RWPE2 (cell line): Measurements from ENCODE around the gene COL8A1.

Source experiments
- ATAC-seq: fragments of 200-7000 bp; cut with Tn5 transposase; 3 replicates; pipeline ENCODE4 v1.9.1; 2021; ENCODE audit warnings: low read depth
- DNase-seq: peaks from one replicate; pipeline ENCODE4 v3.0.0-alpha.2; 2020; ENCODE audit warnings: low spot score
- H3K27ac ChIP-seq: fragments of 450-650 bp; 2 replicates; pipeline ENCODE4 v1.5.1; 2017; ENCODE audit warnings: mild to moderate bottlenecking; ENCODE audit not compliant: poor library complexity, severe bottlenecking
- H3K27me3 ChIP-seq: fragments of 250-450 bp; sonication (Bioruptor Pico); 2 replicates; pipeline ENCODE4 v1.5.1; 2021; ENCODE audit warnings: mild to moderate bottlenecking, moderate library complexity; ENCODE audit not compliant: insufficient read depth, poor library complexity, severe bottlenecking
- H3K36me3 ChIP-seq: fragments of 250-450 bp; sonication (Bioruptor Pico); 2 replicates; pipeline ENCODE4 v1.5.1; 2020; ENCODE audit warnings: low read depth, mild to moderate bottlenecking, moderate library complexity
- H3K4me1 ChIP-seq: fragments of 250-450 bp; sonication (Bioruptor Pico); 2 replicates; pipeline ENCODE4 v1.5.1; 2021; ENCODE audit warnings: mild to moderate bottlenecking, moderate library complexity; ENCODE audit not compliant: insufficient read depth, poor library complexity, severe bottlenecking
- H3K4me3 ChIP-seq: fragments of 250-450 bp; sonication (Bioruptor Pico); 2 replicates; pipeline ENCODE4 v1.5.1; 2021; ENCODE audit warnings: mild to moderate bottlenecking, moderate library complexity; ENCODE audit not compliant: severe bottlenecking
- H3K9me3 ChIP-seq: fragments of 250-450 bp; sonication (Bioruptor Pico); 2 replicates; pipeline ENCODE4 v1.5.1; 2021; ENCODE audit warnings: mild to moderate bottlenecking, moderate library complexity; ENCODE audit not compliant: severe bottlenecking
- CTCF ChIP-seq: fragments of 450-650 bp; IDR thresholded peaks from one replicate; pipeline ENCODE4 v1.5.1; 2017; ENCODE audit warnings: mild to moderate bottlenecking, moderate library complexity; ENCODE audit not compliant: poor library complexity, severe bottlenecking

COL8A1 gene

GRCh38 chr3:99699841-99700240 lies 61.4 kb downstream of the COL8A1 start:
- Histone ChIP-seq H3K27ac (peak overlapping the region; percentile 19), H3K27me3 (no peaks in the 10 kb centered on the region), H3K36me3 (peaks cover 73% of the 10 kb centered on the region), H3K9me3 (no peaks in the 10 kb centered on the region), H3K4me1 (no peaks in the 10 kb centered on the region), H3K4me3 (no peak overlapping the region)
- DNase-seq (no peak), ATAC-seq (no peak)
- TF ChIP-seq CTCF, result no peak

GRCh38 chr3:99700631-99701268 lies 62.4 kb downstream of the COL8A1 start:
- TF ChIP-seq CTCF, result no peak
- H3K4me1 ChIP-seq, result no peaks in the 10 kb centered on the region
- DNase-seq, result no peak
- peak overlapping the region; percentile 19 for H3K27ac ChIP-seq
- H3K9me3 ChIP-seq, result no peaks in the 10 kb centered on the region
- peaks cover 74% of the 10 kb centered on the region for H3K36me3 ChIP-seq
- no peaks in the 10 kb centered on the region for H3K27me3 ChIP-seq
- no peak overlapping the region for H3K4me3 ChIP-seq
- ATAC-seq, result peak; percentile 20; the same call in 1 of the 3 replicates

GRCh38 chr3:99702953-99703943 lies 64.9 kb downstream of the COL8A1 start:
- no peak for TF ChIP-seq CTCF
- DNase-seq (no peak), ATAC-seq (no peak)
- Histone ChIP-seq H3K36me3 (peaks cover 74% of the 10 kb centered on the region), H3K4me1 (no peaks in the 10 kb centered on the region), H3K27ac (no peak overlapping the region), H3K4me3 (no peak overlapping the region), H3K27me3 (no peaks in the 10 kb centered on the region), H3K9me3 (no peaks in the 10 kb centered on the region)

GRCh38 chr3:99704417-99704816 lies 66.0 kb downstream of the COL8A1 start:
- no peak overlapping the region for H3K27ac ChIP-seq
- no peak overlapping the region for H3K4me3 ChIP-seq
- DNase-seq, result no peak
- no peaks in the 10 kb centered on the region for H3K27me3 ChIP-seq
- H3K9me3 ChIP-seq, result no peaks in the 10 kb centered on the region
- no peak for TF ChIP-seq CTCF
- ATAC-seq, result no peak
- no peaks in the 10 kb centered on the region for H3K4me1 ChIP-seq
- H3K36me3 ChIP-seq, result peaks cover 65% of the 10 kb centered on the region
